HG03432 (cell line): ENCODE measurements around the gene CLDN18.

Source experiments
- ATAC-seq: cut with Tn5 transposase; IDR thresholded peaks from one replicate; pipeline ENCODE4 v1.9.1; 2021; ENCODE audit warnings: mild to moderate bottlenecking, moderate library complexity; ENCODE audit not compliant: unreplicated experiment

CLDN18 gene

GRCh38 chr3:138009476-138010272 is at the start of gene CLDN18:
TSS of gene CLDN18 (plus strand) at chr3:138010165. CDS start at chr3:138010226, 61 bp downstream.
- ATAC-seq, result no peak

- ATAC-seq, result no peak
These were observed 47.7 kb upstream of the CLDN18 start for GRCh38 chr3:137962251-137962650.

GRCh38 chr3:137963463-137963862 is 46.5 kb upstream of the CLDN18 start:
- no peak for ATAC-seq

GRCh38 chr3:137970914-137971831 is 38.8 kb upstream of the CLDN18 start:
- ATAC-seq, result peak; percentile 96

GRCh38 chr3:137972396-137972795 is 37.6 kb upstream of the CLDN18 start:
- ATAC-seq, result no peak

GRCh38 chr3:137978328-137978727 is 31.6 kb upstream of the CLDN18 start:
- no peak for ATAC-seq

GRCh38 chr3:137987723-137988122 is 22.2 kb upstream of the CLDN18 start:
- peak; percentile 23 for ATAC-seq

GRCh38 chr3:137988152-137988551 is 21.8 kb upstream of the CLDN18 start:
- ATAC-seq, result peak; percentile 83

- ATAC-seq, result peak; percentile 68
These were observed 21.0 kb upstream of the CLDN18 start for GRCh38 chr3:137988982-137989381.

GRCh38 chr3:137990427-137990826 is 19.5 kb upstream of the CLDN18 start:
- ATAC-seq, result no peak

GRCh38 chr3:137992592-137992991 is 17.4 kb upstream of the CLDN18 start:
- ATAC-seq, result no peak

- no peak for ATAC-seq
These were observed 11.6 kb upstream of the CLDN18 start for GRCh38 chr3:137998121-137999042.

GRCh38 chr3:138003069-138003468 is 6.9 kb upstream of the CLDN18 start:
- no peak for ATAC-seq

- no peak for ATAC-seq
These were observed 4.3 kb upstream of the CLDN18 start for GRCh38 chr3:138005627-138006026.

GRCh38 chr3:138007898-138008297 is 2.1 kb upstream of the CLDN18 start:
- ATAC-seq, result no peak

GRCh38 chr3:138010273-138010590 is 267 bp downstream of the CLDN18 start:
- ATAC-seq, result no peak

GRCh38 chr3:138011722-138012121 is 1.8 kb downstream of the CLDN18 start:
- no peak for ATAC-seq

- no peak for ATAC-seq
These were observed 2.6 kb downstream of the CLDN18 start for GRCh38 chr3:138012526-138012925.

- ATAC-seq, result no peak
These were observed 6.1 kb downstream of the CLDN18 start for GRCh38 chr3:138016065-138016464.

- no peak for ATAC-seq
These were observed 9.5 kb downstream of the CLDN18 start for GRCh38 chr3:138019281-138020069.
